Rectal smooth muscle tissue (tissue), 1 donor: Measurements from ENCODE around the gene RAD51B.
A peak's percentile ranks its signal among the peaks of the same experiment; 100 is the strongest.

ENCODE experiments used
- H3K27ac ChIP-seq: one replicate; pipeline ENCODE4 v1.7.0; 2013; ENCODE audit warnings: low read depth, low read length, inconsistent platforms
- H3K27me3 ChIP-seq: one replicate; pipeline ENCODE4 v1.7.0; 2013; ENCODE audit warnings: low read length; ENCODE audit not compliant: control insufficient read depth, insufficient read depth
- H3K36me3 ChIP-seq: one replicate; pipeline ENCODE4 v1.7.0; 2013; ENCODE audit warnings: low read length; ENCODE audit not compliant: control insufficient read depth, insufficient read depth
- H3K4me1 ChIP-seq: one replicate; pipeline ENCODE4 v1.7.0; 2013; ENCODE audit warnings: low read length; ENCODE audit not compliant: control insufficient read depth, insufficient read depth
- H3K4me3 ChIP-seq: one replicate; pipeline ENCODE4 v1.7.0; 2013; ENCODE audit warnings: low read length
- H3K9ac ChIP-seq: one replicate; pipeline ENCODE4 v1.7.0; 2013; ENCODE audit warnings: low read length

RAD51B gene

GRCh38 chr14:68133856-68134255 is 314.3 kb downstream of the RAD51B start:
- H3K27me3 ChIP-seq = no peaks in the 10 kb centered on the region
- H3K4me3 ChIP-seq = no peak overlapping the region
- no peak overlapping the region for H3K27ac ChIP-seq
- peaks cover 9% of the 10 kb centered on the region for H3K4me1 ChIP-seq
- no peaks in the 10 kb centered on the region for H3K36me3 ChIP-seq
- no peak overlapping the region for H3K9ac ChIP-seq

GRCh38 chr14:68135028-68135427 is 315.4 kb downstream of the RAD51B start:
- Histone ChIP-seq H3K36me3 (no peaks in the 10 kb centered on the region), H3K9ac (no peak overlapping the region), H3K27ac (peak overlapping the region; percentile 40), H3K4me1 (peaks cover 17% of the 10 kb centered on the region), H3K4me3 (no peak overlapping the region), H3K27me3 (no peaks in the 10 kb centered on the region)

- no peak overlapping the region for H3K9ac ChIP-seq
- H3K36me3 ChIP-seq = no peaks in the 10 kb centered on the region
- H3K4me3 ChIP-seq = no peak overlapping the region
- peak overlapping the region; percentile 40 for H3K27ac ChIP-seq
- H3K4me1 ChIP-seq = peaks cover 22% of the 10 kb centered on the region
- no peaks in the 10 kb centered on the region for H3K27me3 ChIP-seq
Measured at GRCh38 chr14:68135566-68135965, 316.0 kb downstream of the RAD51B start.

GRCh38 chr14:68137704-68138619 is 318.4 kb downstream of the RAD51B start:
- no peak overlapping the region for H3K9ac ChIP-seq
- H3K27ac ChIP-seq = peak overlapping the region; percentile 82
- H3K36me3 ChIP-seq = no peaks in the 10 kb centered on the region
- H3K4me1 ChIP-seq = peaks cover 24% of the 10 kb centered on the region
- H3K4me3 ChIP-seq = no peak overlapping the region
- H3K27me3 ChIP-seq = no peaks in the 10 kb centered on the region

- Histone ChIP-seq H3K9ac (no peak overlapping the region), H3K4me1 (peaks cover 40% of the 10 kb centered on the region), H3K36me3 (no peaks in the 10 kb centered on the region), H3K27me3 (no peaks in the 10 kb centered on the region), H3K4me3 (no peak overlapping the region), H3K27ac (peak overlapping the region; percentile 82)
Measured at GRCh38 chr14:68139431-68140075, 320.0 kb downstream of the RAD51B start.

- Histone ChIP-seq H3K27me3 (no peaks in the 10 kb centered on the region), H3K9ac (no peak overlapping the region), H3K36me3 (no peaks in the 10 kb centered on the region), H3K4me3 (no peak overlapping the region), H3K27ac (peak overlapping the region; percentile 82), H3K4me1 (peaks cover 46% of the 10 kb centered on the region)
Measured at GRCh38 chr14:68140076-68140741, 320.6 kb downstream of the RAD51B start.

GRCh38 chr14:68140806-68141205 is 321.2 kb downstream of the RAD51B start:
- H3K4me1 ChIP-seq = peaks cover 51% of the 10 kb centered on the region
- no peak overlapping the region for H3K4me3 ChIP-seq
- no peaks in the 10 kb centered on the region for H3K27me3 ChIP-seq
- H3K36me3 ChIP-seq = no peaks in the 10 kb centered on the region
- no peak overlapping the region for H3K9ac ChIP-seq
- peak overlapping the region; percentile 82 for H3K27ac ChIP-seq

GRCh38 chr14:68141281-68142088 is 321.9 kb downstream of the RAD51B start:
- no peak overlapping the region for H3K4me3 ChIP-seq
- peaks cover 54% of the 10 kb centered on the region for H3K4me1 ChIP-seq
- no peak overlapping the region for H3K9ac ChIP-seq
- no peaks in the 10 kb centered on the region for H3K27me3 ChIP-seq
- no peaks in the 10 kb centered on the region for H3K36me3 ChIP-seq
- peak overlapping the region; percentile 82 for H3K27ac ChIP-seq

GRCh38 chr14:68143341-68143841 is 323.8 kb downstream of the RAD51B start:
- peak overlapping the region; percentile 86 for H3K27ac ChIP-seq
- H3K4me1 ChIP-seq = peaks cover 58% of the 10 kb centered on the region
- H3K36me3 ChIP-seq = no peaks in the 10 kb centered on the region
- H3K9ac ChIP-seq = no peak overlapping the region
- H3K4me3 ChIP-seq = peak overlapping the region; percentile 3
- no peaks in the 10 kb centered on the region for H3K27me3 ChIP-seq

GRCh38 chr14:68144051-68144681 is 324.6 kb downstream of the RAD51B start:
- Histone ChIP-seq H3K27me3 (no peaks in the 10 kb centered on the region), H3K4me1 (peaks cover 58% of the 10 kb centered on the region), H3K27ac (peak overlapping the region; percentile 86), H3K36me3 (no peaks in the 10 kb centered on the region), H3K4me3 (no peak overlapping the region), H3K9ac (no peak overlapping the region)

- Histone ChIP-seq H3K27ac (peak overlapping the region; percentile 86), H3K36me3 (no peaks in the 10 kb centered on the region), H3K4me3 (no peak overlapping the region), H3K4me1 (peaks cover 50% of the 10 kb centered on the region), H3K27me3 (no peaks in the 10 kb centered on the region), H3K9ac (no peak overlapping the region)
Measured at GRCh38 chr14:68145036-68145435, 325.5 kb downstream of the RAD51B start.
